Esophagus squamous epithelium (tissue), 4 donors: ENCODE results near the gene SRR.

ENCODE experiments used
- POLR2A ChIP-seq, 4 donors: fragments of 450-650 bp; IDR thresholded peaks; one replicate each; pipeline ENCODE4 v1.6.1; 2017; ENCODE audit warnings: antibody characterized with exemption in 4 of 4, mild to moderate bottlenecking in 4 of 4, moderate library complexity in 3 of 4
- TF ChIP-seq, protein P1 (sequence below), 6 experiments: fragments of 450-650 bp in 4 of 6; fragments of 200-600 bp in 2 of 6; sonication (generic) in 2 of 6; IDR thresholded peaks; one replicate each; pipeline ENCODE4 v1.5.1; 2016 to 2019; ENCODE audit warnings: antibody characterized with exemption in 6 of 6, mild to moderate bottlenecking in 4 of 6, moderate library complexity in 4 of 6

DNA sequence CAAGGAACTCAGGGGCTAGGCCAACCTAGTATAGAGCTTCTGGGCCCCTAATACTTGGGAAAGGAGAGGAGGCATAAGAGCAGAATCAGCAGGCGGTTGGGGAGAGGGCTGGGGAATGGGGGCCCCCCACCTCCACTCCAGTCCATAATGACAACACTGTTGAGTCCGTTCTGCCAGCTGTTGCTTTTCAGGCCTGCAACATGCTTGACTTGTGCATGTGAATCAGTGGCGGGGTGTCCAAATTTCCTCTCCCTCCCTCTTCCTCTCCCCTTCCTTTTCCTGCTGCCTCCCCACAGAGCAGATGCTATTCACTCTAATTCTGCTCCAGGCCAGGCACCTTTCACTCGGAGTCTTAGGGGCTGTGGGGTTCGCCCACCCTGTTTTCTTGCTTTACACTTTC is 65.3 kb downstream of the SRR start:
- TF ChIP-seq POLR2A (IDR thresholded peaks at IDR 0.05), result no peak
- TF ChIP-seq, protein P1, sequence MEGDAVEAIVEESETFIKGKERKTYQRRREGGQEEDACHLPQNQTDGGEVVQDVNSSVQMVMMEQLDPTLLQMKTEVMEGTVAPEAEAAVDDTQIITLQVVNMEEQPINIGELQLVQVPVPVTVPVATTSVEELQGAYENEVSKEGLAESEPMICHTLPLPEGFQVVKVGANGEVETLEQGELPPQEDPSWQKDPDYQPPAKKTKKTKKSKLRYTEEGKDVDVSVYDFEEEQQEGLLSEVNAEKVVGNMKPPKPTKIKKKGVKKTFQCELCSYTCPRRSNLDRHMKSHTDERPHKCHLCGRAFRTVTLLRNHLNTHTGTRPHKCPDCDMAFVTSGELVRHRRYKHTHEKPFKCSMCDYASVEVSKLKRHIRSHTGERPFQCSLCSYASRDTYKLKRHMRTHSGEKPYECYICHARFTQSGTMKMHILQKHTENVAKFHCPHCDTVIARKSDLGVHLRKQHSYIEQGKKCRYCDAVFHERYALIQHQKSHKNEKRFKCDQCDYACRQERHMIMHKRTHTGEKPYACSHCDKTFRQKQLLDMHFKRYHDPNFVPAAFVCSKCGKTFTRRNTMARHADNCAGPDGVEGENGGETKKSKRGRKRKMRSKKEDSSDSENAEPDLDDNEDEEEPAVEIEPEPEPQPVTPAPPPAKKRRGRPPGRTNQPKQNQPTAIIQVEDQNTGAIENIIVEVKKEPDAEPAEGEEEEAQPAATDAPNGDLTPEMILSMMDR (IDR thresholded peaks at IDR 0.05), result no peak
